Stimulated activated CD8-positive, alpha-beta memory T cell treated with anti-CD3 and anti-CD28 coated beads, Interleukin-12 subunit alpha, Interleukin-12 subunit beta, amount 100 ng/mL, for 24 hours (primary cell): ENCODE measurements around the gene COL17A1.

ENCODE experiments used
- DNase-seq: peaks from one replicate; pipeline ENCODE4 v3.0.0-alpha.2; 2020; ENCODE audit errors: extremely low read depth

Gene COL17A1

GRCh38 chr10:104085801-104086400 is at the start of gene COL17A1:
Gene COL17A1 (minus strand): TSS chr10:104085880. CDS start chr10:104080673, 5,207 bp downstream.
- DNase-seq: no peak

DNA sequence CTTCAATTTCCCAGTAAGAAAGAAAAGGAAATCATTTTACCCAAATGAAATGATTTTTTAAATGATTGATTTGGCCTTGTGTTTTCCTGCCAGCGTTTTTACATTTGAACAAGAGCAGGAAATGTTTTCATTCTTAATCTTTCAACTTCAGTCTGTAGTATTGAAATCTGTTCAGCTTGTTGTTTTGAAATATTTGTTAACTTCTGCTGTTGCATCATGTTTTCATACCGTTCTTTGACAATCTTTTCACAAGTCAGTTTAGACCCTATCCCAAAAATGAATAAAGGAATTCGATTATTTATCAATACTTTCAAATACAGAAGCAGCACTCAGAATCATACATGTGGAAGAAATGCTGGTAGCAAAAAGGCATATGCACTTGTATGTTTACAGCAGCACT is 44.4 kb upstream of the COL17A1 start:
- no peak for DNase-seq

GRCh38 chr10:104128214-104128613 is 42.5 kb upstream of the COL17A1 start:
- DNase-seq: no peak

DNA sequence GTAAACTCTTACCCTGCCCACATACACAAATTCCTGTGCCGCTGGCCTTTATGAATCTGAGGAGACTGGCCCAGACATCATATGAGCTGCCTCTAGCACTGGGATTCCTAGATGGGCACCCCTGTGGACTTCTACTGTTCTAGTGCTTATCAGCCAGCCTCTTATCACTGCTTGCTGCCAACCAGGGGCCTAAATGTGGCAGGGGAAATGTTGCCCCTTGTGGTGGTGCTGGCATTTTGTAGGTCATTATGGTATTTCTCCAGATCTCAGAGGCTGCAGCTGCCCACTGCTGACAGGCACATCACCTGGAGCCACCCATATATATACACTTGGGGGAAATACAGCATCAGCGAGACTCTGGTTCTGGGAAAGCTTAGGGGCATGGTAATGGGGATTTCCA is 41.7 kb upstream of the COL17A1 start:
- DNase-seq: no peak

GRCh38 chr10:104123397-104123796 is 37.7 kb upstream of the COL17A1 start:
- DNase-seq: no peak

DNA sequence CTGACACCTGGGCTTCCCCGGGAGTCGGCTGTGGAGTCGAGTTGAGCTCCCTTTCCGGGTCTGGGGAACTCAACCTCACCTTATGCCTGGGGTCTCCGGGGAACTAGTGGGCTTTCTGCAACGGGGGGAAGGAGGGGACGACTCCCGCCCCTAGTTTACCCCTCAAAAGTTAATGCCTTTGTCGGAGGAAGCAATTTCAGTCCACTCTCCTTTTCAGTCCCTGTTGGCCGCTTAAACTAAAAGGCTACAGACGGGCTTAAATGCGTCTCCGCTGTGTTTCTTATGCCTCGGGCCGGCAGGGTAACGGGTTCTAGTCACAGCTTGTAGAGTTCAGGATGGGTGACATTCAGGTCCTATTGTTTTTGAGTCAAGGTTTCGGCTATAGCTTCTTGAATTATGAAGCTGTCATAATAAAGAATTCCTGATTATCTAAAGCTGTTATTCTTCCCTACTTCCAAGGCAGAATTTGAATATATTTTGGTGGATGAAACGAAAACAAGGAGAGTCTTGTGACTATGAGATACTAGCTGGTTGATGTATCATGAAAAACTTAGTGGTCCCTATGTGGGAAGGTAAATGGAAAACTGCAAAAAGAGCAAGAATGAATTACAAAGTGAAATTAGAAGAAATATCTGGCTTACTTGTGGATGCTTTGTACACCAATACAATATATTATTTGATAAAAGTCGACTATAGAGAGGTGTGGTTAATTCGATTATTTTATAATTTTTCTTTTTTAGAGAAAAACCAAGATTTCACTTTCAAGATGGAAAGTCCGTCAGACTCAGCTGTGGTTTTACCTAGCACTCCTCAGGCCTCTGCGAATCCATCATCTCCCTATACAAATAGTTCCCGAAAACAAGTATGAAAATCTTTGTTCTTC is 36.8 kb upstream of the COL17A1 start:
- no peak for DNase-seq

- peak; percentile 96 for DNase-seq
Measured at GRCh38 chr10:104121485-104122224, 36.0 kb upstream of the COL17A1 start, which contains the start of gene SFR1. Gene SFR1 (plus strand): TSS chr10:104122171. CDS start chr10:104122184, 13 bp downstream.

- DNase-seq: peak; percentile 68
Measured at GRCh38 chr10:104120903-104121484, 35.3 kb upstream of the COL17A1 start.

- DNase-seq: no peak
Measured at GRCh38 chr10:104120512-104120902, 34.8 kb upstream of the COL17A1 start.

DNA sequence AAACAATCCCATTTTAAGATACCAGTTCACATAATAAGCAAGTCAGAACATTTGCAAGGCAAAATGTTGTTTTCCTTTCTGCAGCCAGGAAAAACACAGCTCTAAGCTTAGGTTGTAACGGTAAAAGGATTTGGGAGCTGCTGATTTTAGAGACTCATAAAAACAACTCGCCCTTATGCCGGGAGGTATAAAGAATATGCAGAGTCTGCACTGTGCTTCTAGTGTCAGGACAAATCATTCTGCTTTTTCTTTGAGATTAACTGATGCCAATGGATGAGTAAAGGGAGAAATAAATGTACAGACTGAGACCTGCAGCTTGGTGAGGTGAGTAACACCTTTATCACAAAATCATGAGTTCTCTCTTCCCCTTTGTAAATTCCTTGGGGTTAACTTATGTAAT is 34.3 kb upstream of the COL17A1 start:
- DNase-seq: no peak

DNA sequence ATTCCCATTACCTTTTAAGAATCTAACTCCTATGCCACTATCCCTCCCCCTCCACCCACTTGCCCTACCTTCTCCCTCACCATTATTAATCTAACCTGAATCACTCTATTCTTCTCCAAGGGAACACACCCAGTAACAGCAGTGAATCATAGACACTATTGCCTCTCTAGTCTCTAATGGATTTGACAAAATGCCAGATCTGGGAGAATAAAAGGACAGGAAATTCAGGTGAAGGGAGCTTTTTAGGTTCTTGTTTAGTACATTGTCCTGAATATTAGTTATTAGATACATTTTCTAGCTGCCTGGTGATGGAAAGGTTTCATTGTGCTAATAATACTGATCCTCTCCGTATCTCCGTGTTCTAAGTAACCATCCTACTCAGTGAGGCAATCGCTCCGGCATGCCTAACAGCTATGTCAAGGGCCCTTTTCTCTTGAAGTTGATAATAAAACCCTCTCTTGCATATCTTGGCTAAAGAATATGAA is 32.2 kb upstream of the COL17A1 start:
- no peak for DNase-seq

DNA sequence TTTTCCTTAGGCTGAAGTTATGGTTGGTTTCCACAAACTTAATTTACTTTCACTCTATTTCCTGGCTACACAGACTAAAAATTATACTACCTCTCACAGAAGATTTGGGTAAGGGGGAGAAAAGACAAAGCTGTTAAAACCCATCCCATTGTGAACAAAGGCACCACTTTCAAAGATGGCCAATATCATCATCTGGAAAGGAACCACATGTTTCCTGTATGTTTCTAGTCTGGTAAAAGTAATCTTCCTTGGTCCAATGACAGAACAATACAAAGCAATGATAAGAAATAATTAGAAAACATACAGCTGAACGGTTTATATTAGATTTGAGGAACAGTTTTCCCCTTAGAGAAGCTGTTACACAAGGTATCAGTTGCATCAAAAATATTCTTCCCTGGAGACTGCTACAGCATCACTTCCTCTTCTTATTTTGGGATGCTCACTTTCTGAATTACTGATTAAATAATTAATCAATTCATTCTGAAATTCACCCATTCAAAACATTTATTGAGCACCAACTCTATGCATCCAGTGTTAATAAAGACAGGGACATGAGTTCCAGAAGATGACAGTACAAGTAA is 27.8 kb upstream of the COL17A1 start:
- no peak for DNase-seq

DNA sequence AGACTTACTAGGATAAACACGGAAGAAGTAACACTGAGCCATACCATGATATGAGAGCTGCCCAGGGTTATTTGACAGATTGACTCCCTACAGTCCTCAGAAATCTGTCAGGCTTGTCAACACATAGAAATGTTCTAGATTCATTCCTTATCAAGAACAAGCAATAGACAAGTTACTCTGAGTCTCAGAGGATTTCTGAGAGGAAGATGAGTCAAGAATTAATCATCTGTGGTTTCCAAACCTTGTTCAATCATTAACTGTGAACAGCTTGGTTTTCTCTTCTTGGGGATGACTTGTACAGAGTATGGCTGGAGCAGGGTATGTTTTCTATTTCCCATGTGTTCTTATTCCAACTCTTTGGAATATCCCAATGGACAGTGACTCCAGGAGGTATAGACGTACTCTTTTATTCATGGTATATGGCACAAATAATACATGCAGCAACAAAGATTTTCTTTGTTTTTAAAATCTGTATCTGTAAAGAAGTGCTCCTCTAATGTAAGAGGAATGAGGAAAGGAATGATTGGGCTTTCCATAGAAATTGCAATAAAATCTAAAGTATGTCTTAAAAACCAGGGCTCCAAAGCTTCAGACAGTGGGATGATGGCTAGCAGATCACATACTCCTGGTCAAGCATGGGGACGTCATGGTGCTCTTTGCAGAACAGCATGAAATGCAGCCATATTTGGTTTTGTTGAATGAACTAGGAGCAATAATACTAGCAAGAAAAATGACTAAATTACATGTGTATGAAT is 24.4 kb upstream of the COL17A1 start:
- DNase-seq: no peak

DNA sequence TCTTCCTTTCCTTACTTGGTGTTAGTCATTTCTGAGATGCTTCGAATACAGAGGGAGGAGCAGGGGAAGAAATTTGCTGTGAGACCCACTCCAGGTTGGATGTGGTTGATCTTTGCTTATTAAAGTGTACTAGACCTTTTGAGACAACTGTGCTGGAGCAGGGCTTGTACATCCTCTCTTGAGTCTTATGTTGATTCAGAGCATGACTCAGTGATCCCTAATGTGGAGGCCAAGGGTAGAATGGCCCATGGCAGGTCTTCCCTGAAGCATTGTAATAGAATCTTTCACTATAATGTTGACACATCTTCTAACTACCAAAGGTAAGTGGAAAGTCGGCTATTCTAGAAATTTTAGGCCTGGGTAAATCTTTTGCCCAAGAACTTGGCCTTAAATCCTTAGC is 19.2 kb upstream of the COL17A1 start:
- DNase-seq: no peak

- DNase-seq: no peak
Measured at GRCh38 chr10:104104418-104104817, 18.7 kb upstream of the COL17A1 start.

DNA sequence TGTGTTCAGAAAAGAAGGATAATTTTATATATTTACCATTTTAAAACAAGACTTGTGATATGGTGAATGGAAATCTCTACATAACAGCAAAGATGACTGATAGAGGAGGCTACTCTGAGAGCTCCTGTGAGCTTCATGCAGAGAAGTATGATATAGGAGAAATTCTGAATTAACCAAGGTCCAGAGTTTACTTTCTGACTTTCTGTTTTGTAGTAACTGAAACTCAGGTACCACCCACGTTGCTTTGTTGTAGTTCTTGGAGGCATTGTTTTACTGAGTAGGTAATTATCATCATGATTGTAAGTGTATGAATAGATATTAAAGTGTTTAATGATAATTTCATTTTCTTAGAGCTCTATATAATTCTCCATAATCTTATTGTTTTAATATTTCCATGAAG is 18.3 kb upstream of the COL17A1 start:
- DNase-seq: no peak

DNA sequence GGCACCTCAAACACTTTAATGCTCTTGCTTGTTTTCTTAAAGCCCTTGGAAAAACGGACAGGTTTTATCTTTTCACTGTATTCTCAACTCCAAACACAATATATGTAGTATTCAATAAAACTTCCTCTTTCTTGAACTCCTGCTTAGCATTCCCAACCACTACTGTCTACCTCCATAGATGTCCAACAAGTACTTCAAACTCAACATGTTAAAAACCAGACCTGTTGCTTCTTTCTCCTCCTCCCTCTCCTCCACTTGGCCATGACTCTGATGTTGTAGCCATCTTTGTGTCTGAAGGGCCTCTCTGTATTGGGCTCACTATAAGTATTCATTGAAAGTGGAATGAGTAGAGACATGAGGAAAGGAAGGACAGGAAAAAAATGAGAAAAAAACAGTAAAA is 16.2 kb upstream of the COL17A1 start:
- DNase-seq: no peak

DNA sequence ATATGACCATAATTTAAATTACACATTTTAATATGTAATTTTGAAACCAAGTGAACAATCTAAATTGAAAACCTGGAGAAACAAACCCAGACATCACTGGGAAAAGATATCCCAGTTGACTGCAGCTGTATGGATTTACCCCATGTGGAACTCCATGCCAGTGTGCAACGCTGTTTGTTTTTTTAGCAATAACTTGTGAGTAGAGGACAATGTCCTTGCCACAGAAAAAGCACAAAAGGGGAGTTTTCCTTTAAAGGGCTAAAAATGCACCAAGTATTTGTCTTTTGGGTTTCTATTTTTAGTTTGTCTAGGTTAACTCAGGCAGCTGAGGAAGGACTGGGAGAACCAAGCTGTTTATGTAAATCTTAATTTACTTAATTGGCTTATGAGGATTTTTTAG is 15.1 kb upstream of the COL17A1 start:
- DNase-seq: no peak

- DNase-seq: no peak
Measured at GRCh38 chr10:104099941-104100340, 14.3 kb upstream of the COL17A1 start.

DNA sequence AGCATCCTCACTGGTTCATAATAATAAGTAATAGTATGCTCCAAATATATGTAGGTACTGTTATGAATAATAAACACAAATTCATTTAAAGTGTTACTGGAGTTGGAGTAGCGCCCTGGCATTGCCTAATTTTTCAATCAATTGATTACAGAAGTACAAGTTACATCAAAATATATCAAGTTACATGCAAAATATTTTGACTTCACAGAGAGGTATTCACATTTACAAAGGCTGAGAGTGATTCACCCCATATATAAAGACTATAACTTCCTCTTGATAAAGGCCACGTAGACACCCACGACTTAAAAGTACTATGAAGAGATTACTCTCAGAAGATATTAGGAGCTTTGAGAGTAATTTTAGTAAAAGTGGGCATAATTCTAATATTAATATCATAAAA is 13.6 kb upstream of the COL17A1 start:
- DNase-seq: no peak

GRCh38 chr10:104098358-104098925 is 12.8 kb upstream of the COL17A1 start:
- DNase-seq: no peak
